Caco-2 (cell line): ENCODE data around the gene PRR12. TPM values are rescaled to one million over a fixed set of nuclear protein-coding genes. Genes with fewer than 3 reads are reported as not detected.
"Not testable (repeated sequence)": the region's sequence is repeated elsewhere in the genome, so short reads cannot be mapped to it uniquely, and the experiment has no call there.

Source experiments
- BruUV-seq: library from RNA; stranded (reverse); fragments of 400-500 nt; replicated peaks from 2 replicates; lab custom pipeline; 2021; lab: Mats Ljungman, UMichigan
- CTCF ChIA-PET: fragments of 300-600 bp; sonication (Branson Sonifier 250); formaldehyde crosslinking; loops from one replicate; lab custom pipeline; 2022; ENCODE audit warnings: antibody characterized with exemption; lab: Charles Lee
- POLR2A ChIA-PET: fragments of 300-600 bp; sonication (Branson Sonifier 250); formaldehyde crosslinking; loops from one replicate; lab custom pipeline; 2022; ENCODE audit warnings: antibody characterized with exemption; lab: Charles Lee
- DNase-seq, 2 experiments: peaks; one replicate each; pipeline versions ENCODE4 v3.0.0 to v3.0.0-alpha.2; 2020 to 2022
- H3K27me3 ChIP-seq: replicated peaks from 2 replicates; pipeline ENCODE4 v1.6.0; 2011; ENCODE audit warnings: low read length; ENCODE audit not compliant: control insufficient read depth, insufficient read depth
- H3K36me3 ChIP-seq: 2 replicates; pipeline ENCODE4 v1.5.1; 2011; ENCODE audit warnings: low read length; ENCODE audit not compliant: control insufficient read depth, insufficient read depth
- H3K4me1 ChIP-seq: fragments of 250-450 bp; sonication (Bioruptor Pico); 2 replicates; pipeline ENCODE4 v1.5.1; 2020; ENCODE audit warnings: mild to moderate bottlenecking
- H3K4me3 ChIP-seq: 2 replicates; pipeline ENCODE4 v1.5.1; 2011; ENCODE audit warnings: low read depth, mild to moderate bottlenecking, control low read depth, low read length
- H3K9me3 ChIP-seq: fragments of 250-450 bp; sonication (Bioruptor Pico); 2 replicates; pipeline ENCODE4 v1.5.1; 2020; ENCODE audit warnings: mild to moderate bottlenecking, moderate library complexity
- H3K27ac Mint-ChIP-seq: one replicate; pipeline ENCODE4 v1.8.0; 2022; ENCODE audit warnings: mixed read lengths; ENCODE audit not compliant: unreplicated experiment
- H3K27me3 Mint-ChIP-seq: one replicate; pipeline ENCODE4 v1.8.0; 2022; ENCODE audit warnings: mixed read lengths; ENCODE audit not compliant: insufficient read depth, unreplicated experiment
- H3K36me3 Mint-ChIP-seq: one replicate; pipeline ENCODE4 v1.8.0; 2022; ENCODE audit warnings: mild to moderate bottlenecking, mixed read lengths; ENCODE audit not compliant: insufficient read depth, unreplicated experiment
- H3K4me1 Mint-ChIP-seq: one replicate; pipeline ENCODE4 v1.8.0; 2022; ENCODE audit warnings: low read depth, mixed read lengths; ENCODE audit not compliant: unreplicated experiment
- H3K4me3 Mint-ChIP-seq: one replicate; pipeline ENCODE4 v1.8.0; 2022; ENCODE audit warnings: mild to moderate bottlenecking, moderate library complexity, mixed read lengths; ENCODE audit not compliant: unreplicated experiment
- H3K9me3 Mint-ChIP-seq: one replicate; pipeline ENCODE4 v1.8.0; 2022; ENCODE audit warnings: mixed read lengths; ENCODE audit not compliant: unreplicated experiment
- intact Hi-C: fragments of 100-400 bp; cut with micrococcal nuclease; formaldehyde crosslinking; loops from one replicate; pipeline ENCODE4 v1.10.0; 2022; ENCODE audit not compliant: unreplicated experiment
- total RNA-seq: library from RNA; stranded (reverse); gene quantifications from 2 replicates; pipeline ENCODE4 v1.2.3, GENCODE V29; 2022
- TF ChIP-seq, protein P1 (sequence below), 2 experiments: fragments of 200-600 bp in 1 of 2; IDR thresholded peaks; 1 replicate in 1 of 2; 2 replicates in 1 of 2; pipeline versions ENCODE4 v1.5.1 to v1.8.0; 2011 to 2022; ENCODE audit warnings: antibody characterized with exemption in 1 of 2, control low read depth in 1 of 2, inconsistent platforms in 1 of 2, low read depth in 1 of 2, low read length in 1 of 2, mild to moderate bottlenecking in 1 of 2, moderate library complexity in 1 of 2; ENCODE audit not compliant: insufficient read depth in 1 of 2, severe bottlenecking in 1 of 2, unreplicated experiment in 1 of 2

PRR12 gene
- total RNA-seq, 1 experiment from 2014 or later: 38.8 TPM

DNA sequence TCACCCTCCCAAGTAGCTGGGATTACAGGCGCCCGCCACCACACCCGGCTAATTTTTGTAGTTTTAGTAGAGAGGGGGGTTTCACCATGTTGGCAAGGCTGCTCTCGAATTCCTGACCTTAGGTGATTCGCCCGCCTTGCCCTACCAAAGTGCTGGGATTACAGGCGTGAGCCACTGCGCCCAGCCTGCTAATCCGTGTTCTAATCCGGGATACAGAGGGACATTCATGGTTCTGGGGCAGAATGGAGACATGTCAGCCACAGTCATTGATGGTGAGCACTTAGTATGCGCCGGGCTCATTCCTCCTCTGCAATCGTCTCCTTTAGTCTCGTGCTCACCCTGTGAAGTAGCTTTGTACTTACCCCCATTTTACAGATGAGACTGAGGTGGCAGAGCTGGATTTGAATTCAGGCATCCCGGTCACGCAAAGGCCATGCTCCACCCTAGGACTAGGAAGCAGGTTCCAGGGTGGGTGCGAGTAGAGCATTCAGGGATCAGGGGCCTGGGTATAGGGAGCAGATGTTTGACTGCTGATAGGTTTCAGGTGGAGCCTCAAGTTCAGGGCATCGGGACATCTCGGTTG is 40.7 kb downstream of the PRR12 start:
- no peaks in the 10 kb centered on the region for H3K9me3 ChIP-seq
- ChIA-PET POLR2A (interaction anchor here (0.7 to 1.3 kb wide), 3 partner anchors 9 to 10 kb away, joined by 3 to 10 read pairs (median 4); partner anchors contain the start of genes RRAS and SCAF1), CTCF (interaction anchor here (1.2 kb wide), 1 partner anchor 8 kb away, joined by 6 read pairs; the partner anchor contains the start of gene RRAS)
- peaks cover 71% of the 10 kb centered on the region for H3K36me3 Mint-ChIP-seq
- intact Hi-C loops: no loop called here
- H3K4me1 ChIP-seq: peaks cover 7% of the 10 kb centered on the region; the same call in 1 of the 2 replicates
- no peaks in the 10 kb centered on the region for H3K9me3 Mint-ChIP-seq
- no TSS peak for BruUV-seq
- no peaks in the 10 kb centered on the region for H3K4me1 Mint-ChIP-seq
- H3K27ac Mint-ChIP-seq: peak overlapping the region; percentile 44
- H3K27me3 Mint-ChIP-seq: no peaks in the 10 kb centered on the region
- TF ChIP-seq, protein P1, sequence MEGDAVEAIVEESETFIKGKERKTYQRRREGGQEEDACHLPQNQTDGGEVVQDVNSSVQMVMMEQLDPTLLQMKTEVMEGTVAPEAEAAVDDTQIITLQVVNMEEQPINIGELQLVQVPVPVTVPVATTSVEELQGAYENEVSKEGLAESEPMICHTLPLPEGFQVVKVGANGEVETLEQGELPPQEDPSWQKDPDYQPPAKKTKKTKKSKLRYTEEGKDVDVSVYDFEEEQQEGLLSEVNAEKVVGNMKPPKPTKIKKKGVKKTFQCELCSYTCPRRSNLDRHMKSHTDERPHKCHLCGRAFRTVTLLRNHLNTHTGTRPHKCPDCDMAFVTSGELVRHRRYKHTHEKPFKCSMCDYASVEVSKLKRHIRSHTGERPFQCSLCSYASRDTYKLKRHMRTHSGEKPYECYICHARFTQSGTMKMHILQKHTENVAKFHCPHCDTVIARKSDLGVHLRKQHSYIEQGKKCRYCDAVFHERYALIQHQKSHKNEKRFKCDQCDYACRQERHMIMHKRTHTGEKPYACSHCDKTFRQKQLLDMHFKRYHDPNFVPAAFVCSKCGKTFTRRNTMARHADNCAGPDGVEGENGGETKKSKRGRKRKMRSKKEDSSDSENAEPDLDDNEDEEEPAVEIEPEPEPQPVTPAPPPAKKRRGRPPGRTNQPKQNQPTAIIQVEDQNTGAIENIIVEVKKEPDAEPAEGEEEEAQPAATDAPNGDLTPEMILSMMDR (IDR thresholded peaks at IDR 0.05; ENCODE audit: insufficient read depth in 1 of 2, low read depth in 1 of 2, low read length in 1 of 2, severe bottlenecking in 1 of 2, unreplicated experiment in 1 of 2): no peak
- no peak overlapping the region for H3K4me3 ChIP-seq
- no peak for DNase-seq
- H3K36me3 ChIP-seq: no peaks in the 10 kb centered on the region; the same call in 1 of the 2 replicates
- H3K4me3 Mint-ChIP-seq: no peak overlapping the region
- H3K27me3 ChIP-seq: no peaks in the 10 kb centered on the region

GRCh38 chr19:49632576-49632975 is 41.6 kb downstream of the PRR12 start:
- Histone ChIP-seq H3K36me3 (no peaks in the 10 kb centered on the region; the same call in 1 of the 2 replicates), H3K4me1 (peaks cover 7% of the 10 kb centered on the region; the same call in 1 of the 2 replicates), H3K27me3 (no peaks in the 10 kb centered on the region), H3K4me3 (no peak overlapping the region), H3K9me3 (no peaks in the 10 kb centered on the region)
- H3K27me3 Mint-ChIP-seq: no peaks in the 10 kb centered on the region
- ChIA-PET CTCF (no interaction called here), POLR2A (interaction anchor here (0.7 kb wide), 1 partner anchor 10 kb away, joined by 3 read pairs; the partner anchor contains the start of gene SCAF1)
- H3K4me3 Mint-ChIP-seq: no peak overlapping the region
- intact Hi-C loops: no loop called here
- H3K4me1 Mint-ChIP-seq: peaks cover 3% of the 10 kb centered on the region
- BruUV-seq: no TSS peak
- peak overlapping the region; percentile 10 for H3K27ac Mint-ChIP-seq
- TF ChIP-seq, protein P1 (IDR thresholded peaks at IDR 0.05; ENCODE audit: insufficient read depth in 1 of 2, low read depth in 1 of 2, low read length in 1 of 2, severe bottlenecking in 1 of 2, unreplicated experiment in 1 of 2): no peak
- no peaks in the 10 kb centered on the region for H3K9me3 Mint-ChIP-seq
- DNase-seq: no peak
- peaks cover 67% of the 10 kb centered on the region for H3K36me3 Mint-ChIP-seq

GRCh38 chr19:49633273-49633672 is 42.3 kb downstream of the PRR12 start:
- H3K9me3 Mint-ChIP-seq, intact Hi-C loops, H3K4me3 ChIP-seq, H3K27me3 Mint-ChIP-seq, H3K4me3 Mint-ChIP-seq, H3K9me3 ChIP-seq, CTCF ChIA-PET, H3K4me1 ChIP-seq, H3K27me3 ChIP-seq, H3K36me3 ChIP-seq, POLR2A ChIA-PET, BruUV-seq: not testable (repeated sequence)
- peaks cover 10% of the 10 kb centered on the region for H3K4me1 Mint-ChIP-seq
- peaks cover 67% of the 10 kb centered on the region for H3K36me3 Mint-ChIP-seq
- peak overlapping the region; percentile 10 for H3K27ac Mint-ChIP-seq
- peak in 1 of 2 experiments; percentile 37 for DNase-seq
